KOPT-K1 (cell line): ENCODE results near the gene GIPC2.
"Not testable (repeated sequence)": the region's sequence is repeated elsewhere in the genome, so short reads cannot be mapped to it uniquely, and the experiment has no call there.

Experiments
- H3K27ac ChIP-seq: fragments of 200-600 bp; sonication (generic); 2 replicates; pipeline ENCODE4 v1.5.1; 2016; ENCODE audit warnings: antibody characterized with exemption, mild to moderate bottlenecking, low read depth, low read length; ENCODE audit not compliant: poor library complexity, severe bottlenecking
- H3K36me3 ChIP-seq: fragments of 200-600 bp; sonication (generic); 2 replicates; pipeline ENCODE4 v1.5.1; 2017; ENCODE audit warnings: antibody characterized with exemption, mild to moderate bottlenecking, low read length, moderate library complexity; ENCODE audit not compliant: insufficient read depth
- H3K9me3 ChIP-seq: fragments of 200-600 bp; sonication (generic); 2 replicates; pipeline ENCODE4 v1.5.1; 2017; ENCODE audit warnings: antibody characterized with exemption, low read length, mild to moderate bottlenecking; ENCODE audit not compliant: insufficient read depth, poor library complexity, severe bottlenecking

Gene GIPC2

GRCh38 chr1:78047631-78048030 is 1.9 kb downstream of the GIPC2 start:
- Histone ChIP-seq H3K36me3 (no peaks in the 10 kb centered on the region), H3K9me3 (no peaks in the 10 kb centered on the region), H3K27ac (no peak overlapping the region)

DNA sequence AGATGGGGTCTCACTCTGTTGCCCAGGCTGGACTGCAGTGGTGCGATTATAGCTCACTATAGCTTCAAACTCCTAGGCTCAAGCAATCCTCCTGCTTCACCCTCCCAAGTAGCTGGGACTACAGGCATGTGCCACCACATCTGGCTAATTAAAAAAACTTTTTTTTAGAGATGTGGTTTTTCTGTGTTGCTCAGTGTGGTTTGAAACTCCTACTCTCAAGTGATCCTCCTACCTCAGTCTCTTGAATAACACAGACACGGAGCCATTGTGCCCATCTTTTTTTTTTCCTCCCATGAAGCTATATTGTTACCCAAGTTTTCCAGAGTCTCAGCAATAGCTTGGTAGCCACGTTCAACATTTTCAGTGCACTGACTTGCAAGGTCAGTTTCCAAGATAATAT is 2.7 kb downstream of the GIPC2 start:
- no peaks in the 10 kb centered on the region for H3K36me3 ChIP-seq
- no peak overlapping the region for H3K27ac ChIP-seq

GRCh38 chr1:78049396-78049795 is 3.6 kb downstream of the GIPC2 start:
- no peaks in the 10 kb centered on the region for H3K9me3 ChIP-seq
- no peak overlapping the region for H3K27ac ChIP-seq

More for the DNA sequence above, 2.7 kb downstream of the GIPC2 start:
- no peaks in the 10 kb centered on the region for H3K9me3 ChIP-seq

GRCh38 chr1:78051005-78051404 is 5.2 kb downstream of the GIPC2 start:
- no peaks in the 10 kb centered on the region for H3K9me3 ChIP-seq

More at GRCh38 chr1:78049396-78049795, 3.6 kb downstream of the GIPC2 start:
- no peaks in the 10 kb centered on the region for H3K36me3 ChIP-seq

DNA sequence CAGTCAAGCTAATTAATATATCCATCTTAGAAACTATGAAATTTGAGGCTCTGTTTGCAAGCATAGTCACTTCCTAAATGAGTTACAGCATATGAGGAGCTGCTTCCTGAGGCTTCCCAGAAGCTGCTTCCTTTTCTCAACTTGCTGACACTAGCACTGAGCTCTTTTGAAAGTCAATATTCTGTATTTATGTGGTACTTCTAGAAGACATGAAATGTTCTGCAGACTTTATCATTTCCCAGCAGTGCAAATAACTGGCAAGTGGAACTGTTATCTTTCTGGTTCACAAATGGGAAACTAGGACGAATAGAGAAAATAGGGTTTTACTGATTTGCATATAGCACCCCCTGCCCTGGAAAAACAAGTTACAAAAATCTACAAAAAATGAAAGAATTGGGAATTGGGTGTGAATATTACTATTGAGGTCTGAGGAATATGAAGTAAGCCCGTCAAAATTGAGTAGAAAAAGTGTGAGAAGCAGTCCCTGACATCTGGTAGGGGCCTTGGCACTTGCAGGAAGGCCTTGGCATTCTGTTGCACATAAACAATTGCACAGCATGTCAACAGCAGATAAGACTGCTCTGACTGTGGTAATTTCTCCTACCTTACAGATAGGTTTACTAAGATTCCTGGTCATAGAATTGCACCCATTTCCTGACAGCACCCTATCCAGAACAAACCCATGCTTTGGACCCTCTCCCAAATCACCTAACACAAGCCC is 7.1 kb downstream of the GIPC2 start:
- H3K36me3 ChIP-seq = no peaks in the 10 kb centered on the region
- H3K27ac ChIP-seq = no peak overlapping the region
- H3K9me3 ChIP-seq = no peaks in the 10 kb centered on the region

More at GRCh38 chr1:78051005-78051404, 5.2 kb downstream of the GIPC2 start:
- H3K36me3 ChIP-seq = no peaks in the 10 kb centered on the region
- H3K27ac ChIP-seq = no peak overlapping the region

DNA sequence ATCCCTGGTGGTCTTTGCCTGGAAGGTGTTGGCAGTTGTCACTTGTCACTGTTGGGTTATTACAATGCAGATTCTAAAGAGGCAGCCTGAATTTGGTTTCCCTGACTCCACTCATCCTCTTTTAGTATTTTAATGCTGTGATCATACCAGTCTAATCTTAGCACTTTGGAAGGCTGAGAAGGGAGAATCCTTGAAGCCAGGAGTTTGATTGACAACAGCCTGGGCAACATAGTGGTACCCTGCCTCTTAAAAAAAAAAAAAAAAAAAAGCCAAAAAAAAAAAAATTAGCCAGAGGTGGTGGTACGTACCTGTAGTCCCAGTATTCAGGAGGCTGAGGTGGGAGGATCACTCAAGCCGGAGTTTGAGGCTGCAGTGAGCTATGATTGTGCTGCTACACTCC is 7.7 kb downstream of the GIPC2 start:
- no peaks in the 10 kb centered on the region for H3K36me3 ChIP-seq
- H3K27ac ChIP-seq = no peak overlapping the region
- no peaks in the 10 kb centered on the region for H3K9me3 ChIP-seq

- Histone ChIP-seq H3K27ac (no peak overlapping the region), H3K9me3 (no peaks in the 10 kb centered on the region)
Measured at GRCh38 chr1:78054559-78054958, 8.8 kb downstream of the GIPC2 start.

DNA sequence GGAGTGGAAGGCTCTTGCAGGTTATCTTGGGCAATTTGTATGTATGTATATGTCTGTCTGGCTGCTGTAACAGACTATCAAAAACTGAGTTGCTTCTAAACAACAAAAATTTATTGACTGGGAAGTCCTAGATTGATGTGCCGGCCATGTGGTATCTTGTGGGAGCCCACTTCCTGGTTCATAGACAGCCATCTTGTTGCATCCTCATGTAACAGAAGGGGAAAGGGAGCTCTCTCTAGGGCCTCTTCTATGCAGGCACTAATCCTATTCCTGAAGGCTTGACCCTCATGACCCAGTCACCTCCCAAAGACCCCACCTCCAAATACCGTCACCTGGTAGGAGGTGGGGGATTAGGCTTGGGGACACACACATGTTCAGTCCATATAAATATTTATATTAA is 9.2 kb downstream of the GIPC2 start:
- H3K36me3 ChIP-seq = no peaks in the 10 kb centered on the region
- H3K9me3 ChIP-seq = no peaks in the 10 kb centered on the region
- no peak overlapping the region for H3K27ac ChIP-seq

More at GRCh38 chr1:78054559-78054958, 8.8 kb downstream of the GIPC2 start:
- H3K36me3 ChIP-seq = no peaks in the 10 kb centered on the region

GRCh38 chr1:78055565-78056132 is 9.9 kb downstream of the GIPC2 start:
- H3K27ac ChIP-seq = no peak overlapping the region
- H3K9me3 ChIP-seq = no peaks in the 10 kb centered on the region
- H3K36me3 ChIP-seq = no peaks in the 10 kb centered on the region

- no peak overlapping the region for H3K27ac ChIP-seq
- no peaks in the 10 kb centered on the region for H3K9me3 ChIP-seq
- H3K36me3 ChIP-seq = no peaks in the 10 kb centered on the region
Measured at GRCh38 chr1:78058670-78059069, 12.9 kb downstream of the GIPC2 start.

DNA sequence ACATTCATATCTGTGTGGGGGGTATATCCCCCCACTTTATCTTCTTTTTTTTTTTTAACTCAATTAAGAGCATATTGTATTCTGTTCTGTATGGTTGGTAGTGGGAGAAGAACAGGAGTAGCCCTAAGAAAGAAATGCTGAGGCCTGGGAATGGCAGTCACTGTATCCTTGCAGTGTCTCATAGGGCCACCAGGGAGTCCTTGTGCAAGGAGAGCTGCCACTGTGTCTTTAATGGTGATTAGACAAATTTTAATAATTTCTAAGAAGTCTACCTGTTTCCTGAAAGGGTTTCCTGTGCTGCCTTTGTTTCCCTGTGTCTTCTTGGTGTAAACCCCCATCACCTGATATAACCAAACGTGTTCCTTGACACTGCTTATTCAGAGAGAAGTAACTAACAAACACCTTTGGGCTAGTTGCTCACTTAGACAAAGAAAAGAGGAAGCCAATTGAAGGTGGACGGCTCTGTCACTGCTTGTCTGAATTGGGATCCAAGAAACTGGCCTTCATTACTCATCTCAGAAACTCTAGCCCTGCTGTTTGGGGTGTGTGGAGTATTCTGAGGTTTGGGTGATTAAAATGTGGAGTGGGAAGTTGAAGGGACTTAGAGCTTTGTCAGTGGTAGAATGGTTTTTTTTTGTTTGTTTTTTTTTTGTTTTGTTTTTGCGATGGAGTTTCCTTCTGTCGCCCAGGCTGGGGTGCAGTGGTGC is 15.2 kb downstream of the GIPC2 start:
- H3K27ac ChIP-seq = no peak overlapping the region

DNA sequence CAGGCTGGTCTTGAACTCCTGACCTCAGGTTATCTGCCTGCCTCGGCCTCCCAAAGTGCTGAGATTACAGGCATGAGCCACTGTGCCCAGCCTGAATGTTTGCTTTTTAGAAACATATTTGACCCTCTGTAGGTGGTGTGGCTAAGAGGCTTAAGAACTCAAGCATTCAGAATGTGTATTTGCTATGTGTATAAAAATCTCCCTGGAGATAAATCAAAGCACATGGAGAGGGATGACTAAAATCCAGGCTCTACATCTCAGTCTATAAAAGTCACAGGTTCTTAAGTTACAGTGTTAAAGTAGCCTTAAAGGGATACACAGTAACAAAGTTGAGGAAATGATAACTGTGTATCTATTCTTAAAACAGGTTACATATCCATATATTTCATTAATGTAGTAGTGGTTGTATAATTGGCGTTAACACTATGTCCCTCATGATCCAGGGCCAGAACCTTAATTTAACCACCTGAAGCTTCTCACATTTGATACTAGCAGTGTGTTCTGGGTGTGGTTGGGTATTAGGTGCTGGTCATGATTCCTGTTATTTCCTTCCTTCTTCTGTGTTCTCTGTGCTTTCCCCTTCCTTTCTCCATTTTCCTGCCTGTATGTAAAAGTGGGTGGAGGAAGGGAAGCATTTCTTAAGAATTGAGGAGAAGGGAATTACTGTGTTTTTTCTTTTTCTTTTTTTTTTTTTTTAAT is 16.2 kb downstream of the GIPC2 start:
- Histone ChIP-seq H3K9me3 (no peaks in the 10 kb centered on the region), H3K27ac (no peak overlapping the region), H3K36me3 (no peaks in the 10 kb centered on the region)

More for the DNA sequence above, 15.2 kb downstream of the GIPC2 start:
- no peaks in the 10 kb centered on the region for H3K36me3 ChIP-seq
- no peaks in the 10 kb centered on the region for H3K9me3 ChIP-seq

DNA sequence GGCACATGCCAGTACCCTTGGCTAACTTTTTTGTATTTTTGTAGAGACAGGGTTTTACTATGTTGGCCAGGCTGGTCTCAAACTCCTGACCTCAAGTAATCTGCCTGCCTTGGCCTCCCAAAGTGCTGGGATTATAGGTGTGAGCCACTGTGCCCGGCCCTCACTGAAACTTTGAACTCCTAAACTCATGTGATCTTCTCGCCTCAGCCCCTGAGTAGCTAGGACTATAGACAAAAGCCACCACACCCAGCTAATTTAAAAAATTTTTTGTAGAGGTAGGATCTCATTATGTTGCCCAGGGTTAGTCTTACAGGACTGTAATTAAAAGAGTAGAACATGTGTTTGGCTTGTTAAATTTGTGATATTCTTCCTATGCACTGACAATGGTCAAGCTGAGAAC is 19.1 kb downstream of the GIPC2 start:
- H3K27ac ChIP-seq, H3K36me3 ChIP-seq, H3K9me3 ChIP-seq: not testable (repeated sequence)

- Histone ChIP-seq H3K27ac (no peak overlapping the region), H3K9me3 (no peaks in the 10 kb centered on the region), H3K36me3 (no peaks in the 10 kb centered on the region)
Measured at GRCh38 chr1:78068681-78069283, 23.0 kb downstream of the GIPC2 start.

- Histone ChIP-seq H3K9me3 (no peaks in the 10 kb centered on the region), H3K27ac (no peak overlapping the region), H3K36me3 (no peaks in the 10 kb centered on the region)
Measured at GRCh38 chr1:78069784-78070183, 24.0 kb downstream of the GIPC2 start.
